ENCODE measurements around the gene CNTN4. TPM values are rescaled to one million over a fixed set of nuclear protein-coding genes. Genes with fewer than 3 reads are reported as not detected.

The CNTN4 gene
- total and polyA plus RNA-seq, 2 donors (not counting 3 experiments of a cell fraction or from before 2014, with no cell fraction given), result not detected

- Histone ChIP-seq H4K20me1 (replicated peaks; ENCODE audit: control insufficient read depth, extremely low read depth, insufficient read depth, low read length) (no peaks in the 10 kb centered on the region), H3K4me2 (ENCODE audit: insufficient read depth, low read length) (no peak overlapping the region), H3K27me3 (ENCODE audit: control insufficient read depth in 2 of 2, insufficient read depth in 2 of 2, low read length in 2 of 2) (no peaks in the 10 kb centered on the region), H3K79me2 (ENCODE audit: control insufficient read depth, insufficient read depth, low read length) (no peaks in the 10 kb centered on the region), H3K27ac (ENCODE audit: insufficient read depth, low read depth, low read length) (no peak overlapping the region), H3K4me1 (ENCODE audit: control insufficient read depth, extremely low read depth, insufficient read depth, low read length) (no peaks in the 10 kb centered on the region), H2AFZ (ENCODE audit: low read depth, low read length) (no peak overlapping the region), H3K9me1 (replicated peaks; ENCODE audit: control insufficient read depth, extremely low read depth, insufficient read depth, low read length) (no peaks in the 10 kb centered on the region), H3K9ac (replicated peaks; ENCODE audit: extremely low read depth, insufficient read depth, low read length) (no peak overlapping the region), H3K36me3 (ENCODE audit: control insufficient read depth in 2 of 2, extremely low read depth in 1 of 2, insufficient read depth in 2 of 2, low read length in 2 of 2) (no peaks in the 10 kb centered on the region), H3K4me3 (replicated peaks in 1 of 3; ENCODE audit: insufficient read depth in 1 of 3, low read depth in 1 of 3, low read length in 3 of 3) (no peak overlapping the region), H3K9me3 (replicated peaks; ENCODE audit: control insufficient read depth, insufficient read depth, low read length) (peaks cover 2% of the 10 kb centered on the region)
- dilution Hi-C loops (cut with MboI; ENCODE audit: extremely low pct_ligation_motif_present, low sequenced_read_pairs) (no loop called here), intact Hi-C loops (cut with micrococcal nuclease) (no loop called here)
- no peak for TF ChIP-seq FOS (IDR thresholded peaks at IDR 0.05; ENCODE audit: borderline replicate concordance, insufficient read depth, low read length)
- TF ChIP-seq JUN (IDR thresholded peaks at IDR 0.05; ENCODE audit: borderline replicate concordance, insufficient read depth, insufficient read length, low read depth), result no peak
- no peak for TF ChIP-seq MAX (IDR thresholded peaks at IDR 0.05; ENCODE audit: insufficient read depth, insufficient read length)
- no peak for TF ChIP-seq GATA2 (IDR thresholded peaks at IDR 0.05; ENCODE audit: insufficient read depth, insufficient read length, low read depth, low read length)
- TF ChIP-seq EZH2 (IDR thresholded peaks at IDR 0.05; ENCODE audit: borderline replicate concordance, low read depth, low read length, severe bottlenecking), result no peak
- no peak for TF ChIP-seq CTCF (IDR thresholded peaks at IDR 0.05; ENCODE audit: extremely low read depth in 1 of 2, insufficient read depth in 1 of 2, low read depth in 1 of 2, low read length in 2 of 2)
- FAIRE-seq (no peak), DNase-seq (ENCODE audit: low read depth, low spot score) (no peak)
- CTCF ChIA-PET, result no interaction called here
- POLR2A ChIA-PET, result no interaction called here
- no TSS peak for BruUV-seq (replicated peaks)
These were observed 763.3 kb downstream of the CNTN4 start for GRCh38 chr3:2861920-2862319.

Measured in endothelial cell of umbilical vein (primary cell).